H9 (cell line): ENCODE data around the gene ZER1. TPM values are rescaled to one million over a fixed set of nuclear protein-coding genes. Genes with fewer than 3 reads are reported as not detected.

Source experiments
- DNase-seq: peaks from one replicate; pipeline ENCODE4 v3.0.0-alpha.2; 2017
- H2AFZ ChIP-seq: one replicate; pipeline ENCODE4 v1.6.1; 2013; ENCODE audit warnings: mild to moderate bottlenecking, low read length, control low read depth, moderate library complexity
- H2AK5ac ChIP-seq: 2 replicates; pipeline ENCODE4 v1.6.1; 2013; ENCODE audit warnings: low read length, control low read depth, mixed read lengths; ENCODE audit not compliant: insufficient read length
- H2BK120ac ChIP-seq: one replicate; pipeline ENCODE4 v1.6.1; 2013; ENCODE audit warnings: low read depth, mild to moderate bottlenecking, low read length, control low read depth, inconsistent platforms; ENCODE audit not compliant: poor library complexity, severe bottlenecking
- H2BK12ac ChIP-seq: 2 replicates; pipeline ENCODE4 v1.6.1; 2013; ENCODE audit warnings: low read length, control low read depth, mixed read lengths, low read depth; ENCODE audit not compliant: insufficient read length
- H2BK15ac ChIP-seq: 2 replicates; pipeline ENCODE4 v1.6.1; 2013; ENCODE audit warnings: low read depth, low read length, control low read depth
- H2BK20ac ChIP-seq: one replicate; pipeline ENCODE4 v1.6.1; 2013; ENCODE audit warnings: low read depth, mild to moderate bottlenecking, low read length, control low read depth, inconsistent platforms; ENCODE audit not compliant: poor library complexity, severe bottlenecking
- H2BK5ac ChIP-seq: 2 replicates; pipeline ENCODE4 v1.6.1; 2013; ENCODE audit warnings: low read length, control low read depth, mixed read lengths; ENCODE audit not compliant: insufficient read length
- H3K14ac ChIP-seq: 2 replicates; pipeline ENCODE4 v1.6.1; 2013; ENCODE audit warnings: low read length, control low read depth; ENCODE audit not compliant: insufficient read depth
- H3K18ac ChIP-seq: 2 replicates; pipeline ENCODE4 v1.6.1; 2013; ENCODE audit warnings: low read depth, mild to moderate bottlenecking, mixed read lengths, low read length, control low read depth; ENCODE audit not compliant: insufficient read length
- H3K23ac ChIP-seq: 2 replicates; pipeline ENCODE4 v1.6.1; 2013; ENCODE audit warnings: low read length, control low read depth, mixed read lengths, low read depth; ENCODE audit not compliant: insufficient read length
- H3K23me2 ChIP-seq: 2 replicates; pipeline ENCODE4 v1.6.1; 2013; ENCODE audit warnings: low read depth, mild to moderate bottlenecking, mixed read lengths, low read length, control low read depth; ENCODE audit not compliant: insufficient read length, poor library complexity, severe bottlenecking
- H3K27ac ChIP-seq: 2 replicates; pipeline ENCODE4 v1.5.1; 2013; ENCODE audit warnings: low read length, control low read depth, mixed read lengths, low read depth; ENCODE audit not compliant: insufficient read length
- H3K27me3 ChIP-seq: 2 replicates; pipeline ENCODE4 v1.6.1; 2013; ENCODE audit warnings: low read length, control low read depth, inconsistent platforms; ENCODE audit not compliant: insufficient read depth
- H3K4ac ChIP-seq: 2 replicates; pipeline ENCODE4 v1.6.1; 2013; ENCODE audit warnings: low read depth, mild to moderate bottlenecking, control low read depth, inconsistent platforms, low read length, moderate library complexity
- H3K4me1 ChIP-seq: 2 replicates; pipeline ENCODE4 v1.6.1; 2013; ENCODE audit warnings: low read length, control low read depth, inconsistent platforms; ENCODE audit not compliant: insufficient read depth
- H3K4me2 ChIP-seq: 2 replicates; pipeline ENCODE4 v1.6.1; 2013; ENCODE audit warnings: low read length, control low read depth, mixed read lengths; ENCODE audit not compliant: insufficient read length, insufficient read depth
- H3K56ac ChIP-seq: 2 replicates; pipeline ENCODE4 v1.6.1; 2013; ENCODE audit warnings: low read depth, mild to moderate bottlenecking, mixed read lengths, low read length, control low read depth; ENCODE audit not compliant: insufficient read length
- H3K79me1 ChIP-seq: 2 replicates; pipeline ENCODE4 v1.6.1; 2013; ENCODE audit warnings: low read depth, mild to moderate bottlenecking, moderate library complexity, low read length, control low read depth, inconsistent platforms; ENCODE audit not compliant: insufficient read depth, poor library complexity, severe bottlenecking
- H3K79me2 ChIP-seq: 2 replicates; pipeline ENCODE4 v1.6.1; 2013; ENCODE audit warnings: low read length, control low read depth, inconsistent platforms; ENCODE audit not compliant: insufficient read depth
- H3K9ac ChIP-seq: 2 replicates; pipeline ENCODE4 v1.6.1; 2013; ENCODE audit warnings: low read length, control low read depth, mixed read lengths; ENCODE audit not compliant: insufficient read length; ENCODE audit errors: extremely low read depth
- H3K9me3 ChIP-seq: one replicate; pipeline ENCODE4 v1.6.1; 2013; ENCODE audit warnings: low read depth, low read length, inconsistent platforms; ENCODE audit not compliant: control insufficient read depth
- H3T11ph ChIP-seq: one replicate; pipeline ENCODE4 v1.6.1; 2013; ENCODE audit warnings: mild to moderate bottlenecking, low read length, control low read depth, inconsistent platforms
- H4K20me1 ChIP-seq: one replicate; pipeline ENCODE4 v1.6.1; 2013; ENCODE audit not compliant: control insufficient read depth, insufficient read length, insufficient read depth
- H4K5ac ChIP-seq: 2 replicates; pipeline ENCODE4 v1.6.1; 2013; ENCODE audit warnings: low read depth, mild to moderate bottlenecking, mixed read lengths, low read length, control low read depth; ENCODE audit not compliant: insufficient read length
- H4K8ac ChIP-seq: replicated peaks from 2 replicates; pipeline ENCODE4 v1.6.1; 2013; ENCODE audit warnings: low read length, control low read depth, mixed read lengths, low read depth; ENCODE audit not compliant: insufficient read length
- H4K91ac ChIP-seq: 2 replicates; pipeline ENCODE4 v1.6.1; 2013; ENCODE audit warnings: low read depth, mild to moderate bottlenecking, moderate library complexity, mixed read lengths, low read length, control low read depth; ENCODE audit not compliant: insufficient read length
- H3K27ac Mint-ChIP-seq, 3 experiments: 2 replicates in 2 of 3; 3 replicates in 1 of 3; pipeline ENCODE4 v1.8.0; 2020 to 2021; ENCODE audit warnings: mixed read lengths in 3 of 3, mild to moderate bottlenecking in 1 of 3, moderate library complexity in 1 of 3
- H3K27me3 Mint-ChIP-seq: 2 replicates; pipeline ENCODE4 v1.8.0; 2021; ENCODE audit warnings: low read depth, mild to moderate bottlenecking, moderate library complexity, mixed read lengths
- H3K36me3 Mint-ChIP-seq, 3 experiments: 2 replicates in 2 of 3; 3 replicates in 1 of 3; pipeline ENCODE4 v1.8.0; 2020 to 2021; ENCODE audit warnings: low read depth in 3 of 3, mixed read lengths in 3 of 3; ENCODE audit not compliant: insufficient read depth in 1 of 3
- H3K4me1 Mint-ChIP-seq, 2 experiments: 2 replicates each; pipeline ENCODE4 v1.8.0; 2020; ENCODE audit warnings: mixed read lengths in 2 of 2
- H3K4me3 Mint-ChIP-seq, 2 experiments: 2 replicates in 1 of 2; 3 replicates in 1 of 2; pipeline ENCODE4 v1.8.0; 2020 to 2021; ENCODE audit warnings: mild to moderate bottlenecking in 2 of 2, mixed read lengths in 2 of 2, moderate library complexity in 1 of 2
- H3K9me3 Mint-ChIP-seq, 2 experiments: 2 replicates in 1 of 2; 3 replicates in 1 of 2; pipeline ENCODE4 v1.8.0; 2020; ENCODE audit warnings: mild to moderate bottlenecking in 2 of 2, mixed read lengths in 2 of 2, moderate library complexity in 1 of 2
- CTCF ChIP-seq: fragments of 200-600 bp; sonication (generic); conservative IDR thresholded peaks from 3 replicates; pipeline ENCODE4 v1.8.0; 2021; ENCODE audit warnings: antibody characterized with exemption, mild to moderate bottlenecking
- WGBS: extraction: QIAGEN DNeasy Blood & Tissue Kit; methylation state at CpG from one replicate; pipeline ENCODE4 v1.1.7; 2013; ENCODE audit warnings: missing lambda C conversion rate, low lambda C conversion rate, mixed read lengths; ENCODE audit not compliant: insufficient read length; ENCODE audit errors: extremely low coverage; 5-methylcytosine and 5-hydroxymethylcytosine counted together
- total RNA-seq: library from RNA; stranded (reverse); gene quantifications from 2 replicates; pipeline ENCODE4 v1.2.1, GENCODE V29; 2021

ZER1 gene
- total RNA-seq, 1 experiment from 2014 or later, result 24.2 TPM

GRCh38 chr9:128790536-128790935, 18.8 kb upstream of the ZER1 start:
- no peaks in the 10 kb centered on the region for H3K79me2 ChIP-seq
- H3K23me2 ChIP-seq, result peaks cover 5% of the 10 kb centered on the region
- H3K4me2 ChIP-seq, result no peak overlapping the region
- H3K27ac ChIP-seq, result no peak overlapping the region
- Mint-ChIP-seq H3K4me1 (peaks cover 5 to 6% of the 10 kb centered on the region in 2 experiments; a peak in 3 of 4 replicates), H3K27me3 (no peaks in the 10 kb centered on the region; the same call in 1 of the 2 replicates), H3K36me3 (peaks cover 4 to 35% (median 27%) of the 10 kb centered on the region in 3 experiments; a peak in 6 of 7 replicates), H3K27ac (no peak overlapping the region), H3K4me3 (no peak overlapping the region), H3K9me3 (peaks cover 0 to 1% of the 10 kb centered on the region in 2 experiments; a peak in 1 of 5 replicates)
- no peak overlapping the region for H3K14ac ChIP-seq
- H3K79me1 ChIP-seq, result peaks cover 4% of the 10 kb centered on the region
- no peaks in the 10 kb centered on the region for H3K27me3 ChIP-seq
- H3K4ac ChIP-seq, result no peak overlapping the region
- H4K91ac ChIP-seq, result no peak overlapping the region
- no peaks in the 10 kb centered on the region for H4K20me1 ChIP-seq
- H2BK20ac ChIP-seq, result no peak overlapping the region
- H3K18ac ChIP-seq, result no peak overlapping the region
- no peak overlapping the region for H2BK15ac ChIP-seq
- no peak for TF ChIP-seq CTCF
- H2BK120ac ChIP-seq, result no peak overlapping the region
- H4K8ac ChIP-seq, result no peak overlapping the region
- DNase-seq, result no peak
- H3K23ac ChIP-seq, result no peak overlapping the region
- no peak overlapping the region for H3K9ac ChIP-seq
- no peak overlapping the region for H3T11ph ChIP-seq
- no peak overlapping the region for H4K5ac ChIP-seq
- H2AFZ ChIP-seq, result no peak overlapping the region
- no peak overlapping the region for H2BK12ac ChIP-seq
- no peak overlapping the region for H2BK5ac ChIP-seq
- H3K56ac ChIP-seq, result no peak overlapping the region
- no peaks in the 10 kb centered on the region for H3K9me3 ChIP-seq
- no CpG with 5 or more reads among the region's 4 CpGs for WGBS
- H2AK5ac ChIP-seq, result no peak overlapping the region
- H3K4me1 ChIP-seq, result no peaks in the 10 kb centered on the region
